CD8-positive, alpha-beta memory T cell (primary cell): ENCODE data around the gene RGMA. TPM values are rescaled to one million over a fixed set of nuclear protein-coding genes. Genes with fewer than 3 reads are reported as not detected.

ENCODE experiments used
- CTCF ChIA-PET: fragments of 350-600 bp; sonication (Branson Sonifier 250); formaldehyde crosslinking; loops from one replicate; lab custom pipeline; 2021; ENCODE audit warnings: antibody characterized with exemption; lab: Charles Lee
- POLR2A ChIA-PET: fragments of 350-600 bp; sonication (Branson Sonifier 250); formaldehyde crosslinking; loops from one replicate; lab custom pipeline; 2021; ENCODE audit warnings: antibody characterized with exemption; lab: Charles Lee
- DNase-seq, 5 donors: peaks; one replicate each; pipeline versions ENCODE4 v3.0.0 to v3.0.0-alpha.2; 2020 to 2022; ENCODE audit warnings: mixed read lengths in 1 of 5
- H3K27ac ChIP-seq: one replicate; pipeline ENCODE4 v1.7.0; 2013; ENCODE audit warnings: low read depth, mild to moderate bottlenecking, low read length, moderate library complexity
- H3K27me3 ChIP-seq: 2 replicates; pipeline ENCODE4 v1.7.0; 2013; ENCODE audit warnings: low read length, mild to moderate bottlenecking; ENCODE audit not compliant: insufficient read depth, poor library complexity, severe bottlenecking
- H3K36me3 ChIP-seq: 2 replicates; pipeline ENCODE4 v1.7.0; 2013; ENCODE audit warnings: mild to moderate bottlenecking, low read length, moderate library complexity; ENCODE audit not compliant: insufficient read depth
- H3K4me1 ChIP-seq: 2 replicates; pipeline ENCODE4 v1.7.0; 2013; ENCODE audit warnings: mild to moderate bottlenecking, low read length, moderate library complexity; ENCODE audit not compliant: insufficient read depth
- H3K4me3 ChIP-seq: 2 replicates; pipeline ENCODE4 v1.7.0; 2013; ENCODE audit warnings: mild to moderate bottlenecking, low read length
- H3K9me3 ChIP-seq: 2 replicates; pipeline ENCODE4 v1.7.0; 2013; ENCODE audit warnings: mild to moderate bottlenecking, low read length
- H3K27ac Mint-ChIP-seq, 8 donors: one replicate each; pipeline ENCODE4 v1.8.0; 2020 to 2021; ENCODE audit warnings: mixed read lengths in 8 of 8, mild to moderate bottlenecking in 6 of 8, inconsistent platforms in 3 of 8, moderate library complexity in 3 of 8
- H3K27me3 Mint-ChIP-seq, 2 donors: one replicate each; pipeline ENCODE4 v1.8.0; 2020 to 2021; ENCODE audit warnings: mixed read lengths in 2 of 2, mild to moderate bottlenecking in 1 of 2, moderate library complexity in 1 of 2
- H3K36me3 Mint-ChIP-seq, 3 donors: one replicate each; pipeline ENCODE4 v1.8.0; 2020 to 2021; ENCODE audit warnings: mixed read lengths in 3 of 3, inconsistent platforms in 1 of 3, mild to moderate bottlenecking in 1 of 3
- H3K4me1 Mint-ChIP-seq, 3 donors: one replicate each; pipeline ENCODE4 v1.8.0; 2020 to 2021; ENCODE audit warnings: mixed read lengths in 3 of 3, inconsistent platforms in 1 of 3, mild to moderate bottlenecking in 1 of 3
- H3K4me3 Mint-ChIP-seq, 7 donors: one replicate each; pipeline ENCODE4 v1.8.0; 2020 to 2021; ENCODE audit warnings: mixed read lengths in 7 of 7, mild to moderate bottlenecking in 6 of 7, moderate library complexity in 4 of 7, inconsistent platforms in 2 of 7
- H3K9me3 Mint-ChIP-seq, 5 donors: one replicate each; pipeline ENCODE4 v1.8.0; 2020 to 2022; ENCODE audit warnings: mixed read lengths in 5 of 5, mild to moderate bottlenecking in 3 of 5, moderate library complexity in 2 of 5, inconsistent platforms in 1 of 5
- polyA plus RNA-seq: library from polyadenylated mRNA; unstranded; fragments of 300-500 nt; fragmentation: Illumina TruSeq; gene quantifications from one replicate; pipeline ENCODE4 v1.2.3, GENCODE V29; 2021
- total RNA-seq, 2 experiments: library from RNA; stranded (reverse); gene quantifications; one replicate each; pipeline ENCODE4 v1.2.3, GENCODE V29; 2021

Gene RGMA
- total and polyA plus RNA-seq, 3 experiments from 2014 or later = 0.20 TPM; not detected in 1

- no peak overlapping the region for H3K27ac Mint-ChIP-seq
Observed at GRCh38 chr15:93126599-93126998, 37.6 kb upstream of the RGMA start.

GRCh38 chr15:93126148-93126547 is 37.1 kb upstream of the RGMA start:
- Mint-ChIP-seq H3K36me3 (no peaks in the 10 kb centered on the region), H3K27me3 (no peaks in the 10 kb centered on the region), H3K9me3 (no peaks in the 10 kb centered on the region), H3K27ac (peak overlapping the region in 3 of 8 donors; percentile 17 to 96 (median 22)), H3K4me1 (no peaks in the 10 kb centered on the region), H3K4me3 (no peak overlapping the region)
- CTCF ChIA-PET = no interaction called here
- Histone ChIP-seq H3K27me3 (no peaks in the 10 kb centered on the region), H3K27ac (no peak overlapping the region), H3K36me3 (no peaks in the 10 kb centered on the region), H3K9me3 (no peaks in the 10 kb centered on the region), H3K4me3 (no peak overlapping the region), H3K4me1 (no peaks in the 10 kb centered on the region)
- DNase-seq = no peak
- POLR2A ChIA-PET = interaction anchor here (0.6 kb wide), 1 partner anchor 15 kb away, joined by 3 read pairs; no protein-coding TSS in a partner anchor

More at GRCh38 chr15:93126599-93126998, 37.6 kb upstream of the RGMA start:
- ChIA-PET POLR2A (no interaction called here), CTCF (interaction anchor here (0.7 kb wide), 1 partner anchor 73 kb away, joined by 3 read pairs; no protein-coding TSS in a partner anchor)
- H3K36me3 Mint-ChIP-seq = no peaks in the 10 kb centered on the region
- no peak overlapping the region for H3K27ac ChIP-seq
- H3K4me1 Mint-ChIP-seq = no peaks in the 10 kb centered on the region
- H3K27me3 Mint-ChIP-seq = no peaks in the 10 kb centered on the region
- DNase-seq = no peak
- H3K27me3 ChIP-seq = no peaks in the 10 kb centered on the region
- H3K4me3 Mint-ChIP-seq = no peak overlapping the region
- no peaks in the 10 kb centered on the region for H3K36me3 ChIP-seq
- no peaks in the 10 kb centered on the region for H3K9me3 ChIP-seq
- H3K4me3 ChIP-seq = no peak overlapping the region
- no peaks in the 10 kb centered on the region for H3K9me3 Mint-ChIP-seq
- no peaks in the 10 kb centered on the region for H3K4me1 ChIP-seq

- POLR2A ChIA-PET = no interaction called here
- Histone ChIP-seq H3K36me3 (no peaks in the 10 kb centered on the region), H3K27ac (no peak overlapping the region), H3K9me3 (no peaks in the 10 kb centered on the region), H3K27me3 (no peaks in the 10 kb centered on the region), H3K4me3 (no peak overlapping the region), H3K4me1 (no peaks in the 10 kb centered on the region)
- Mint-ChIP-seq H3K4me1 (peaks cover 2 to 3% (median 3%) of the 10 kb centered on the region in 3 donors), H3K9me3 (no peaks in the 10 kb centered on the region), H3K27ac (no peak overlapping the region), H3K27me3 (peaks cover 3 to 4% of the 10 kb centered on the region in 2 donors), H3K36me3 (peaks cover 0 to 2% (median 0%) of the 10 kb centered on the region in 3 donors), H3K4me3 (no peak overlapping the region)
- CTCF ChIA-PET = no interaction called here
- DNase-seq = no peak
Observed at GRCh38 chr15:93124126-93124525, 35.1 kb upstream of the RGMA start.

- Histone ChIP-seq H3K4me1 (no peaks in the 10 kb centered on the region), H3K27me3 (no peaks in the 10 kb centered on the region), H3K9me3 (no peaks in the 10 kb centered on the region), H3K4me3 (no peak overlapping the region), H3K27ac (no peak overlapping the region), H3K36me3 (no peaks in the 10 kb centered on the region)
- DNase-seq = no peak
- POLR2A ChIA-PET = no interaction called here
- no peak overlapping the region for H3K4me3 Mint-ChIP-seq
- no peaks in the 10 kb centered on the region for H3K9me3 Mint-ChIP-seq
- H3K27me3 Mint-ChIP-seq = peaks cover 10 to 14% of the 10 kb centered on the region in 2 donors
- peaks cover 0 to 4% (median 1%) of the 10 kb centered on the region in 3 donors for H3K36me3 Mint-ChIP-seq
- CTCF ChIA-PET = no interaction called here
- H3K4me1 Mint-ChIP-seq = peaks cover 4 to 9% (median 7%) of the 10 kb centered on the region in 3 donors
- H3K27ac Mint-ChIP-seq = peak overlapping the region in 1 of 8 donors; percentile 12
Observed at GRCh38 chr15:93121973-93122910, 33.2 kb upstream of the RGMA start.

GRCh38 chr15:93121107-93121506 is 32.1 kb upstream of the RGMA start:
- Mint-ChIP-seq H3K36me3 (peaks cover 0 to 4% (median 2%) of the 10 kb centered on the region in 3 donors), H3K27me3 (peaks cover 15 to 23% of the 10 kb centered on the region in 2 donors)
- CTCF ChIA-PET = no interaction called here

GRCh38 chr15:93118904-93119303 is 29.9 kb upstream of the RGMA start:
- H3K27ac ChIP-seq = no peak overlapping the region
- no peaks in the 10 kb centered on the region for H3K4me1 ChIP-seq
- Mint-ChIP-seq H3K27ac (no peak overlapping the region), H3K9me3 (no peaks in the 10 kb centered on the region), H3K4me1 (peaks cover 4 to 9% (median 7%) of the 10 kb centered on the region in 3 donors), H3K36me3 (peaks cover 0 to 10% (median 2%) of the 10 kb centered on the region in 3 donors), H3K4me3 (peak overlapping the region in 1 of 7 donors; percentile 15), H3K27me3 (peaks cover 15 to 23% of the 10 kb centered on the region in 2 donors)
- no peaks in the 10 kb centered on the region for H3K27me3 ChIP-seq
- no peak overlapping the region for H3K4me3 ChIP-seq
- no peaks in the 10 kb centered on the region for H3K36me3 ChIP-seq
- DNase-seq = no peak
- no peaks in the 10 kb centered on the region for H3K9me3 ChIP-seq
- CTCF ChIA-PET = no interaction called here
- POLR2A ChIA-PET = no interaction called here

More at GRCh38 chr15:93121107-93121506, 32.1 kb upstream of the RGMA start:
- Histone ChIP-seq H3K27ac (no peak overlapping the region), H3K4me1 (no peaks in the 10 kb centered on the region), H3K4me3 (no peak overlapping the region), H3K36me3 (no peaks in the 10 kb centered on the region), H3K27me3 (no peaks in the 10 kb centered on the region), H3K9me3 (no peaks in the 10 kb centered on the region)
- no peak overlapping the region for H3K27ac Mint-ChIP-seq
- POLR2A ChIA-PET = no interaction called here
- DNase-seq = no peak
- H3K4me3 Mint-ChIP-seq = no peak overlapping the region
- peaks cover 4 to 9% (median 7%) of the 10 kb centered on the region in 3 donors for H3K4me1 Mint-ChIP-seq
- no peaks in the 10 kb centered on the region for H3K9me3 Mint-ChIP-seq

- CTCF ChIA-PET = no interaction called here
- H3K36me3 Mint-ChIP-seq = peaks cover 0 to 6% (median 0%) of the 10 kb centered on the region in 3 donors
- H3K4me1 ChIP-seq = no peaks in the 10 kb centered on the region
- DNase-seq = no peak
- H3K4me3 Mint-ChIP-seq = no peak overlapping the region
- H3K27me3 ChIP-seq = peaks cover 3% of the 10 kb centered on the region
- POLR2A ChIA-PET = interaction anchor here (0.7 kb wide), 1 partner anchor 14 kb away, joined by 3 read pairs; no protein-coding TSS in a partner anchor
- H3K9me3 ChIP-seq = no peaks in the 10 kb centered on the region
- peaks cover 49 to 50% of the 10 kb centered on the region in 2 donors for H3K27me3 Mint-ChIP-seq
- peaks cover 6 to 29% (median 21%) of the 10 kb centered on the region in 3 donors for H3K4me1 Mint-ChIP-seq
- H3K36me3 ChIP-seq = no peaks in the 10 kb centered on the region
- peaks cover 0 to 2% (median 0%) of the 10 kb centered on the region in 5 donors for H3K9me3 Mint-ChIP-seq
- no peak overlapping the region for H3K27ac Mint-ChIP-seq
- H3K4me3 ChIP-seq = no peak overlapping the region
- H3K27ac ChIP-seq = no peak overlapping the region
Observed at GRCh38 chr15:93111451-93111850, 22.4 kb upstream of the RGMA start.

- no peak overlapping the region for H3K27ac ChIP-seq
- no peaks in the 10 kb centered on the region for H3K9me3 ChIP-seq
- POLR2A ChIA-PET = no interaction called here
- no peaks in the 10 kb centered on the region for H3K4me1 ChIP-seq
- H3K27me3 ChIP-seq = peaks cover 3% of the 10 kb centered on the region
- no peaks in the 10 kb centered on the region for H3K36me3 ChIP-seq
- peak overlapping the region in 3 of 7 donors; percentile 16 to 23 (median 20) for H3K4me3 Mint-ChIP-seq
- DNase-seq = no peak
- CTCF ChIA-PET = no interaction called here
- H3K27ac Mint-ChIP-seq = peak overlapping the region in 1 of 8 donors; percentile 25
- peaks cover 0 to 2% (median 0%) of the 10 kb centered on the region in 5 donors for H3K9me3 Mint-ChIP-seq
- H3K4me1 Mint-ChIP-seq = peaks cover 6 to 29% (median 21%) of the 10 kb centered on the region in 3 donors
- no peak overlapping the region for H3K4me3 ChIP-seq
- H3K27me3 Mint-ChIP-seq = peaks cover 50 to 55% of the 10 kb centered on the region in 2 donors
- H3K36me3 Mint-ChIP-seq = peaks cover 0 to 6% (median 0%) of the 10 kb centered on the region in 3 donors
Observed at GRCh38 chr15:93110502-93111040, 21.6 kb upstream of the RGMA start.
